ENCODE measurements around the gene OTOP2.
A peak's percentile ranks its signal among the peaks of the same experiment; 100 is the strongest.
"Not testable (repeated sequence)": the region's sequence is repeated elsewhere in the genome, so short reads cannot be mapped to it uniquely, and the experiment has no call there.

OTOP2 gene

DNA sequence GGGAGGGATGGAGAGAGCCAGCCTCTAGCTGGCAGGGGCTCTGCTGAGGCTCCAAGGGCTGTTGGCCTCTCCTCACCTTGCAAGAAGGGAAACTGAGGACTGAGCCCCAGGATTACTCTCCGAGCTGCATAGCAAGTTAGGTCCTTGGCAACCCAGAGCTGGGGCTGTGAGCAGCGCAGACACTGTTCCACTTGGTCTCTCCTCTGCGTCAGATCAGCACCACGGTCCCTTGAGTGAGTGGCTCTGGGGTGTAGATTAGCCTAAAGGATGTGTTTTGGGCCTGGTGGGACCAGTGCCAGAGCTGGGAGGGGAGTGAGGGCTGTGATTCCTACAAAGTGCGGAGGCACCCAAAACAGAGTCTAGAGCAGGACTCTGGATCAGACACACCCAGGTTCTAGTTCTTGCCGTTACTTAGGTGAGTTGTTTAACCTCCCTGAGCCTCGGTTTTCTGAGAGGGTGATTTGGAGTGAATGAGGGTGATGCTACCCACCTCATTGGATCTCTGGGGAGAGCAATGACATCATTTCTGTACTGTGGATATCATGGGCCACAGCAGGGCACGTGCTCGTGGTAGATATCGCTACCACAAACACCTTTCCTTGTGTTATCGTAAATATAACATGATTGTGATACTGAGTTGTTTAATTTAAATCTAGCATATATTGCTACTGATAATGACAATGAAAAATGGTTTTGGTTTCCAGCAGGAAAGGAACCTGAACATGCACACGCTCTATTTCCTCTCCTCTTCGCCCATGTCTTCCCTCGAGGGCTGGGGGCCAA is 22.5 kb upstream of the OTOP2 start:
- DNase-seq: no peak

GRCh38 chr17:74903034-74903433 is 21.0 kb upstream of the OTOP2 start:
- DNase-seq: no peak

DNA sequence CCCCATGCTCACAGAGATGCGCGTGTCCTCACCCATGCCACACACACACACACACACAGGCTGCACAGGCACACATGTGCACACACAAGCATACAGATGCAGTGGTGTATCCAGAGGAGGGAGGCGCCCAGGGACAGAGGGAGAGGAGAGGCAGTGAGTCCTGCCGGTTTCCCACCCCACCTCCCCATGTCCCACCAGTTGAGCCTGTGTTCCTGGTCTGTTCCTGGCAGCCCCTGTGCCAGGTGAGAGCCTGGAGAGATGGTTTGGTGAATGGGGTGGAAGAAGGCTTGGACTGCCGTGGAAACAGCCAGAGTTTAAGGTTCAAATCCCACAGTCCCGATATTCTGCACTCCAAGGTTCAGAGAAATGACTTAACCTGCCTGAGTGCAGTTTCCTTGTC is 20.4 kb upstream of the OTOP2 start:
- DNase-seq: no peak

DNA sequence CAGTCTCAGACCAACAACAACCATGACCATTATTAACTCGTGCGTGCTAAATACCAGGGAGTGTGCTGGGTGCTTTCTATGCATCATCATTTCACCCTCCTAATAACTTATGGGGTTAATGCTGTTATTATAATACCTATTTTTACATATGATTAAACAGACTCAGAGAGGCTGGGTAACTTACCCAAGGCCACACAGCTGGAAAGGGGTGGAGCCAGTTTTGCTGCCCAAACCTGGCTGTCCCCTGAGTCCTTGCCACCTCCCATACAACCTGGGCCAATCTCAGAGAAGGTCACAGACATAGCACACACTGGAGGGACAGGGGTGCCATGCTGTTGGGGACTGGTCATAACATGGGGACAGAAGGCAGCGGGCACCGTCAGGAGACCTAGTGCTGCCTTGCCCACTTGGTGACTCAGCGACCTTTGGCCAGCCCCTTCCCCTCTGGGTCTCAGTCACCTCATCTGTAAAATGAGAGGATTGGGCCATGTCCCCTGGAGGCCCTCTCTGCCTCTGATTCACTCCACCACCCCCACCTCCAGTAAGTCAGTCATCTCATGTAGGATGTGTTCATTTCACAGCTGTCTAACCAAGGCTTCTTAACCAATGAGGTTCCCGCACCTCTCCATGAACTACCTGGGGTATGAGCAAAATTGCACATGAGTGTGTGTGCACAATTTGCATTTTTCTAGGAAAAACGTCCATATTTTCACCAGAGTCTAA is 19.2 kb upstream of the OTOP2 start:
- DNase-seq: no peak

- DNase-seq: not testable (repeated sequence)
Observed at GRCh38 chr17:74906214-74906793, 17.8 kb upstream of the OTOP2 start.

DNA sequence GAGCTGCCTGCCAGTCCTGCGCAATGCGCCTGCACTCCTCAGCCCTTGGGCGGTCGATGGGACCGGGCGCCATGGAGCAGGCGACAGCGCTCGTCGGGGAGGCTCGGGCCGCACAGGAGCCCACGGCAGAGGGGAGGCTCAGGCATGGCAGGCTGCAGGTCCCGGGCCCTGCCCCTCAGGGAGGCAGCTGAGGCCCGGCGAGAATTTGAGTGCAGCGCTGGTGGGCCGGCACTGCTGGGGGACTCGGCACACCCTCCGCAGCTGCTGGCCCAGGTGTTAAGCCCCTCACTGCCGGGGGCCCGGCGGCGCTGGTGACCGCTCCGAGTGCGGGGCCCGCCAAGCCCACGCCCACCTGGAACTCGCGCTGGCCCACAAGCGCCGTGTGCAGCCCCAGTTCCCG is 17.1 kb upstream of the OTOP2 start:
- DNase-seq: no peak

GRCh38 chr17:74909097-74909496 is 15.0 kb upstream of the OTOP2 start:
- DNase-seq: not testable (repeated sequence)

DNA sequence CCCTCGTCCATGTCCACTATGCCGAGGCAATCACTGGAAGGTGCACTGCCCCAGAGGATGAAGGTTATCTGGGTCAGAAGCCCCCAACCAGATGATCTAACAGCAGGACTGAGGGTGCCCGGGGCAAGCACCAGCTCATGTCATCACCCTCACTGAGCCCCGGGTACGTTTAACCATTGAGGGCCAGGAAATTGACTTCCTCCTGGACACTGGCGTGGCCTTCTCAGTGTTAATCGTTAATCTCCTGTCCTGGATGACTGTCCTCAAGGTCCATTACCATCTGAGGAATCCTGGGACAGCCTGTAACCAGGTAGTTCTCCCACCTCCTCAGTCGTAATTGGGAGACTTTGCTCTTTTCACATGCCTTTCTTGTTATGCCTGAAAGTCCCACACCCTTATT is 12.7 kb upstream of the OTOP2 start:
- DNase-seq: not testable (repeated sequence)

DNA sequence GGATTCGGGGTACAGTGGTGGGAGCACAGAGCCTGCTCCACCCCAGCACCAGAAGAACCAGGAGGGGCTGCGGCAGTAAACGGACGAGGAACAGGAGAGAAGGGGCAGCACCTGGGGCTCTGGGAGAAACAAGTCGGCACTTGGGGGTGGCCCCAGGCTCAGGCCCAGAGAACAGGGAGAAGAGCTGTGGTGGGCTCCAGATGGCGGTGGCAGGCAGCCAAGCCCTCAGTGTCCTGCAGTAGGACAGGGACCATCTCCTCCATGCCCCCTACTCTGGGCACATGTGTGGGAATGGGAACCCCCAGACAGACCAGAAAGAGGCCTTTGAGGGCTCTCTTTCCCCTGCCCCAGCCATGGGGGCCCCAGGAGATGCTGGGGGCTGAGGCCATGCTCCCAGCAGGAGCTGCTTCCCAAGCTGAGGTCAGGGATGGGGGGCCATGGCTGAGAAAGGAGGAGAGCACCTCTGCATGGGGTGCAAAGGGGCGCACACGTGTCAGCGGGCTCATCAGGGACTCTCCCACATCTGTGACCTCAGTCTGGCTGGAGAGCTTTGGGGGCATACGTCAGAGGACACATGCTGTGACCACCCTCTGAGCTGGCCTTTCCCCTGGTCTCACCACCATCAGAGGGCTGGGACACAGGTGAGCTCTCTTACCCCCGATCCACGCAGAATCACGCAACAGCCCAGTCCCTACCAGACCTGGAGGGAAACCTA is 7.8 kb upstream of the OTOP2 start:
- DNase-seq: no peak

GRCh38 chr17:74916851-74917199 is 7.2 kb upstream of the OTOP2 start:
- DNase-seq: no peak

GRCh38 chr17:74917430-74917829 is 6.6 kb upstream of the OTOP2 start:
- no peak for DNase-seq

DNA sequence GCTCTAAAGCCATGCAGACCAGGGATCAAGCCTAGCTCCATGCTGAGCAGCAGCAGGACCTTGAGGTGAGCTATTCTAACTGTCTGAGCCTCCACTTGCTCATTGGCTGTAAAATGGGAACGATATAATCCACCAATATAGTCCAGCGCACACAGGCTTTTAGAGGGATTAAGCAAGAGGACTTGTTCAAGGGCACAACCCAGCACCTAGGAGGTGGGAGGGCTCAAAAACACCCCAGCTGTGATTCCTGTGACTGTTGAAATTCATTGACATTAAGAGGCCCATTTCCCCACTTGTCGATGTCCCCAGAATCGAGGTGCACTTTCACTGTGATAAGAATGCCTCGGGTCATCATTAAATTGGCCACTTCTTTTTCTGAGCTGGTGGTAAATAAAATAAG is 5.2 kb upstream of the OTOP2 start:
- DNase-seq: no peak

- no peak for DNase-seq
Observed at GRCh38 chr17:74919440-74920305, 4.4 kb upstream of the OTOP2 start.

DNA sequence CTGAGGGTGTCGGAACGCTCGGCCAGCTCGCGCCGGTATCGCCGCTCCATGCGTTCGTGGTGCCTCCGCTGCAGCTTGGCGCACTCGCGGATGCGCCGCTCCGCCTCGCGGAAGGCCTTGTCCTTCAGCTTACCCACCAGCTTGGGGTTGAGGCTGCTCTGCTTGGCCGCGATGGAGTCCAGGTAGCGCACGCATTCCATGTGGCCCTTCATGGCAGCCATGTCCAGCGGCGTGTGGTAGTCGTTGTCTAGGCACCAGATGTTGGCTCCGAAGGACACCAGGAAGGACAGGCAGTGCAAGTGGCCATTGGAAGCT is 3.8 kb upstream of the OTOP2 start:
- DNase-seq: no peak

GRCh38 chr17:74920642-74921025 is 3.4 kb upstream of the OTOP2 start:
- DNase-seq: no peak

DNA sequence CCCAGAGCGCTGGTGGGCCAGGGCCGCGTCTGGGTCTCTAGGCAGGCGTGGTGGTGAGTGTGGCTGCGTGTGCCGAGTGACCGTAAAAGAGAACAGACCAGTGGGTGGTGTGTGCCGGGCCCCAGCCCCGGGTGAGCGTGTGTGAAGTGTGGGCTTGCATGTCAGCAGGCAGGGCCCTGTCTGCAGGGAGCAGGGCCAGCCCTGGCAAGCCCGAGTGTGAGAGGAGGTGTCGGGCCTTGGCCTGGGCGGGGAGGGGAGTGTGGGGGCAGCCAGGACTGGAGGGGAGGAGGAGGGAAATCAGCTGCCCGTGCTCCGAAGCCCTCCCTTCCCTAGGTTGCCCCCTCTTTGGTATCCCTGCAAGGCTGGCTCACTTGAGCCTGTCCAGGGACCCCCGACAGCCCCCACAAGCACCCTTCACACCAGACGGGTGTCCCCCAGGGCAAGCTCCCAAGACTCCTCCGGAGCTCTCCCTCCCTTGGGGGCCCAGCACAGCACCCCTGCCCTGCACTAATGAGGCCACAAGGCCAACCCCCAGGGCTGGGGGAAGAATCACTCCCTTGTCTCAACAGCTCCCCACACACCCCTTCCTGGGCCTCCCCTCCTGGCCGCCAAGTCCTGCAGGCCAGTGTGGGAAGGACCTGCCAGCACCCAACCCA is 2.9 kb upstream of the OTOP2 start:
- DNase-seq: no peak

- DNase-seq: no peak
Observed at GRCh38 chr17:74921769-74922168, 2.3 kb upstream of the OTOP2 start.

- no peak for DNase-seq
Observed at GRCh38 chr17:74922172-74922571, 1.9 kb upstream of the OTOP2 start.

DNA sequence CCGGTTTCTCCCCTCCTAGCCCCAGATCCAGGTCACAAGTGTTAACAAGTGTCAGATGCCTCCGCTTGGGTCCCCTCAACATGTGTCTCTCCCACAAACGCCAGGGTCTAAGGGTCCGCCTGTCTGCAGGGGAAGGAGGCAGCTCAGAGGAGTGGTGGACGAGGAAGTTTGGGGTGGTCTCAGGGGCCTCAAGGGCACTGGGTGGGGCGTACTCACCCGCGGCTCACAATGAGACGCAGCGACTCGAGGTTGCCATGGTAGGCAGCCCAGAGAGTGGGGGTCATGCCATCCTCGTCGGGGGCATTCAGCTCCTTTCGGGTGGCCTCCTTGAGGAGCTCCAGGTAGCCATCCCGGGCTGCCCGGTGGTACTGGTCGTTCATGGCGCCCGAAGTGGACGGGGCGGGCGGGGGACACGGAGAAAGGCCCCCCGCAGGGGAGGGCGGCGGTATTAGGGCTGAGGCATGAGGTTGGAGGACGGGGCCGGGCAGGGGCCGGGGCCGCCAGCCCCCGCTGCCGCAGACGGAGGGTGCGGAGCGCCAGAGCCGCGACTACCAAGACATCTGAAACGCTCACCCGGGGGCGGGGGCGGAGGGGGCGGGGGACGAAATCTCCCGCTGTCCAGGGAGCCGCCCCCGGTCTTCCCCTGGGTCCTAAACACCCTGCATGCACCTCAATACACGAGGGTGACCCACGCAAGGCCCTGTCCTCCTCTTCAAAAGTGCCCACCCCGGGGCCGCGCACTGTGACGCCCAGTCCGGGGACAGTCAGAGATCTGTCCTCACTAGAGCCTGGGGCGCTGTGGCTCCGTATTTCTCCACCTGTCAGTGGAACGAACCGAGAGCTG is 1.2 kb upstream of the OTOP2 start, which contains the start of gene USH1G:
Gene USH1G (minus strand): TSS at position 562 of the 844 bp plus-strand sequence. CDS start 182 bp downstream, at position 380.
- peak; percentile 5 for DNase-seq

DNA sequence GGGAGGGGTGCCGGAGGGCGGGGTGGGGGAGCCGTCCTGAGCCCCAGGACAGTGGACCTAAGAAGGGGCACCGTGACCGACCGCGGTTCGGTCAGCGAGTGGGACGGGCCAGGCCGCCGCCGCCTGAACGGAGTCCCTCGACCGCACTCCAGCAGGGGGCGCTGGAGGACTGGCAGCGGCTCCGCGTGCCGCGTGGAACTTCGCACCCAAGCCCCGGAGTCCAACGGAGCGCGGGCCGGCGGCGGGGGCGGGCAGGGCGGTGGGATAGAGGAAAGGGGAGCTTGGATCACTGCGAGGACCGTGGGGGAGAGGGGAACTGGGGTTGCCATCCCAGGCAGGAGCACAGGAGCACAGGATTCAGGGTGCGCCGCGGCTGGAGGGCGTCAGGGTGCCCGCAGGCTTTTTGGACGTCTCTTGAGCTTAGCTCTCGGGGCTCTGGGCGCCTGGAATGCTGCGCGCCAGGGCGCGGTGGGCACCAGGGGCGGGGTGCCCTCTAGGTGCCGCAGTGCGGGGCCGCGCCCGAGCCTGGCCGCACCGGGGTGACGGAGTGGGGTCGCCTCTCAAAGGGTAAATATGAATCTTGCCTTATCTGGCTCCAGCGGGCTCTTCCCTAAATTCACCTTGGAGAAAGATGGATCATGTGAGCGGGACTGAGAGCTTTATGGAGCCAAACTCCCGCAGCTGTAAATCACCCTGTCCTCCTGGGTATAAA is 379 bp upstream of the OTOP2 start:
- peak; percentile 68 for DNase-seq

All from activated T-cell treated with anti-CD3 and anti-CD28 coated beads for 4 hours (primary cell).